Stimulated activated naive CD8-positive, alpha-beta T cell treated with anti-CD3 and anti-CD28 coated beads, Interleukin-15, Interleukin-2, amounts not matched to agents 100 U/mL and 50 U/mL, for 24 hours (primary cell): ENCODE results near the gene MACIR.

ENCODE experiments used
- ATAC-seq: fragments of 150-1000 bp; cut with Tn5 transposase; one replicate; pipeline ENCODE4 v1.10.0; 2021
- DNase-seq: peaks from one replicate; pipeline ENCODE4 v3.0.0; 2021

The MACIR gene

DNA sequence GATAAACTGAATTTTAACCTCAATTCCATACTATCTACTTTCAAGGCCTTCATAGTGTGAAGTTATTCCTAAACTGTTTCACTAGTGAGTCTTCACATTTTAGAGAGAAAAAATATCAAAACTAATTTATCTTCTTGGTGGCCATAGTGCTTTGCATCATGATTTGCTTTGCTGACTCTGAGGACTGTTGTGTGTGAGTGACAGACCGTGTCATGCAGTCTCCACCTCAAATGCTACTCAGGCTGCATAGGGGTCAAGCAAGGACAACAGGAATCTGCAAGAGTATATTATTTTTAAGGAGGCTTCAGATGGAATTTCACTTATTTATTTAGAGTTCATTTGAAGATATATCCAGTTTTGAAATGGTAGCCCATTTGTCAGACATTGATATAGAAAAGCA is 34.5 kb downstream of the MACIR start:
- DNase-seq (no peak), ATAC-seq (no peak)

DNA sequence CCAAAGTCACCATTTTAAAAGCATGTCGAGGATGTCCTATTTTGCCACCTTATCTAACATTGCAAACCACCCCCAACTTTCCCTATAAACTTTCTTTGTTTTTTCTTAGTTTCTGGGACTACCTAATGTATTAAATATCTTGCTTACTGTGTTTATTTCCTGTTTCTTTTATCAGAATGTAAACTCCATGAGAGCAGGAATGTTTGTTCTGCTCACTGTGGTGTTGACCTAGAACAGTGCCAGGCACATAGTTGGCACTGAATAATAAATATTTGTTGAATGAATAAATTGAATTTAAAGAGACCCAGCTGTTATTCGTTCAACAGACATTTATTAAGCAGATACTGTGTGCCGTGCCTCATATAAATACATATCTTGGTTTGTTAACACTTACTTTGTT is 35.2 kb downstream of the MACIR start:
- DNase-seq: no peak

DNA sequence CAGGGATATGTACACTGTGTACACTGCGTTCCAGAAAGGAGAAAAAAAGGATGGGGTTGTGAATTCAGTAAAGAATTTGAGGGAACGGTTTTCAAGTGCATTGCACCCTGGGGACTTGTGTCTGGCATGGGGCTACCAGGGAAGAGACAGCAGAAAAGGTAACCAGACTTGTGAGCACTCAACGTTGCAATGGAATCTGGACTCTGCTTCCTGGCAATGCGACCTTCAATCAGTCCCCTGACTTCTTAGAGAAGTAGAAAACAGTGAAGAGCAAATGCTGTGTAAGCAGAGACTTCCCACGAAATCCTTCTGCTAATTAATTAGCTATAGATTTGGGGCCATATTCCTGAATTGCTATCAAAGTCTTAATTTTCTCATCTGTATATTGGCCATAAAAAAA is 36.3 kb downstream of the MACIR start:
- DNase-seq (no peak), ATAC-seq (no peak)

More for the DNA sequence above, 35.2 kb downstream of the MACIR start:
- ATAC-seq: no peak

DNA sequence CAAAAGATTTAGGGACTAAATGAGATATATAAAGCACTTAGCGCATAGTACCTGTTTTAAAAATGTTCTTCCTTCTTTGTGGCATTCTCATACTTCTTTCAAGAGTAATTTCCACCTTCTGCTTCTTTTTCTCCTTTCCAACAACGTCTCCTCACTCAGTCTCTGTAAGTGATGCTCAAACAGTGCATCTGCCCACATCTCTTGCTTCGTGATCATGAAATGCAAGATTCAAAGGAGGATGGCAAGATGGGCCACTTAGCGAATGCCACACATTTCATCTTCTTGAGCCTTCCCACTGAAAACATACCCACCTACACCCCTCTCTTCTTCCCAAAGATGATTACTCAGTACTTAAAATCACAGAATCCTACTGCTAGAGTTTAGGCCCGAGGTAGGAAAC is 36.9 kb downstream of the MACIR start:
- no peak for DNase-seq
- no peak for ATAC-seq

DNA sequence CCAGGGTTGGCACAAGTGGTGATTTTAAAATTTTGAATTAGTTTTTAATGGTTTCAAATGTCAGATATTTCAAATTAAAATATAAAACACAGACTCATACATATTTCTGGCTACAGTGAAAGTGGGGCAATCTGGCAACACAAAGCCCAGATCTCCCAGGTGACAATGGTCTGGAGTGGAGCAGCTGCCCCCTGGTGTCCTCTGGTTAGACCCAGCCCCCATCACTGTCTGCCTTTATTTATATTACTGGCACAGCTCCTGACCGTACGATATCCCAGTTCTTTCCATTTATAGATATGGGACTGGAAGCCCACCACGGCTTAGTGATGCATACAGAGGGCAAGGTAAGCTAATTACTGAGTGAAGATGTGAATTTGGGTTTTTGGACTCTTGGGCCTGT is 37.3 kb downstream of the MACIR start:
- DNase-seq (no peak), ATAC-seq (no peak)

DNA sequence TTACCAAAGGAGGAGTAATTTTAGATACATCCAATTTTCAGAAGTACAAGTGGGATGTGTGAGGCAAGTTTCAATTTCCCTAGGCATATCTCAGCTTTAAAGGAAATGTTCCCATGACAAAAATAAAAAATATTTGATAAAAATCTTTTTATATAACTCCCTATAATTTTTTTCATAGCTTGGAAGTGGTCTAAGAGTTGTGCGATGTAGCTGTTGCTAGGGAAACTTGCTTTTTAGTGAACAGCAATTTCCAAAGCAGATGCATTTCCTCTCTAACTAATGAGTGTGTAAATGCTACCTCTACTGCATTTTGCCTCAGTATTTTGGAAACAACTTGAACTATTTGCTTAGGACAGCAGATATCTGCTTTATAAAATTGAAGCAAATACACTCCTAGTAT is 39.6 kb downstream of the MACIR start:
- ATAC-seq (no peak), DNase-seq (no peak)

DNA sequence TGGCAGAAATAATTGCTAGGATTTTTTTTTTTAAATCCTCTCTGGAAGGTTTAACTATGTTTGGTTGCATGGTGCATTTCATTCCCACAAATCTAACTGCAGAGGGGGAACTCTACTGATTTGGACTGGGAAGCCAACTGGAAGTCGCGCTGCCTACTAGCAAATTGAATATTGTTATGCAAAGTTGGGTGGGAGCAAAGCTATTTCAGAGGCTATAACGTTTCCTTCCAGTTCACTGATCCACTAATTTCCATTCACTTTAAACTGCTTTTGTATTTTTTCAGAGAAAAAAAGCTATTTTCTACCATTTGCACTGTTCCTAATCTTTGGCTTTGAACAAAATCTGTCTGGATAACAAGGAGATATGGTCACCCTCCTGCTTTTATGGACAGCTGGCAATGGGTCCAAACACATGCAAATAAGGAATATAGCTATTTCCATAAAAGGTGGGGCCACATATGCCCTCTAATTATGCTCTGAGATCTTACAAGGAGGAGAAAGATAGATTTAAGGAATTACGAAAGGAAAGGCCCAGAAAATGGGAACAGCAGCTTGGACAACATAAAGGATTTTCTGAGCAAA is 40.1 kb downstream of the MACIR start:
- DNase-seq: no peak
- ATAC-seq: no peak

DNA sequence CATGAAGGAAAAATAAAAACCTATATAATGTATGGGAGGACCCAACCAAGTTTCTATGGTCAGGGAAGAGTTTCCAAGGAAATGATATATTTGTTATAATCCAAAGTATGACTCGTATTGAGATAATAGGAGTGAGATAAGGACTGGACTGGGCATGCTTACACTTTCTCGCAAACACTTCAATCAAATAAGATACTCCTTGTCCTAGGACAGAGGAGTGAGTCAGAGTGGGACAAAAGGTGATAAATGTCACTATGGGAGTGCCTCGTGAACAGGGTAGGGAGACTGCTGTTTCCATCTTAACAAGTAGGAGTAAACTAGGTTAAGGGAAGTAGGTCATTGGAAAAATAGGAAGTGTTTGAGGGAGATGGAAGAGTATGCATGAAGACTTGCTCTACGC is 47.2 kb downstream of the MACIR start:
- DNase-seq (no peak), ATAC-seq (no peak)

DNA sequence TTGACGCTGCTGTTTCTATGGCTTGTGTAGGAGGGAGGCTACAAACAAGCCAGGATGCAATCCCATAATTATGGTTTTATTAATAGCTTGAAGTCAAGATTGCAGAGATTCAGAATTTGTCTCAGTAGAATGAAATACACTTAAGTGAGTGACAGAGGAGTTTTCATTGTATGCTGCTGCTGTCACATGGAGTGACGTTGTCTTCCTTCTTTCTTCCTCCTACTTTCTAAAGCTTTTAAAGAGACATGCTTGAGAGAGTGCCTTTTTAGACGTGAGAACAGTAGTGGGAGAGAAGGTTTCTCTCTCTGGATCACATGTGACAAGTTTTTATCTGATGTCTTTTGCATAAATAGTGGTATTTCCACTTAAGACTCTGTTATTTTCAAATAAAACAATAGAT is 48.9 kb downstream of the MACIR start:
- ATAC-seq (no peak), DNase-seq (no peak)

DNA sequence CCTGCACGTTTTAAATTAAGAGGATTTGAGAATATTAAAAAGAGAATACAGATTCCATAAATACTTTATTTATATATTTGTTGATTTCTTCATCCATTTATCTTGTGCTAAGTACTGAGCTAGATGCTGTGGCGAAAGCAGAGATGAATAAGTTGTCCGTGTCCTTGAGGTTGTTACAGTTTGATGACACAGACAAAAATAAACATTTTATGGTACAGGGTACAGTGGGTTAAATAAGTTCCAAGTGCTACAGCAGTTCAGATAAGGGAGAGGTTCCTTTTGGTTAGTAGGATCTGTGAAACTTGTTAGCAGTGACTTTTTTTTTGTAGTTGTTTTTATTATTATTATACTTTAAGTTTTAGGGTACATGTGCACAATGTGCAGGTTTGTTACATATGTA is 50.2 kb downstream of the MACIR start:
- ATAC-seq (no peak), DNase-seq (no peak)

DNA sequence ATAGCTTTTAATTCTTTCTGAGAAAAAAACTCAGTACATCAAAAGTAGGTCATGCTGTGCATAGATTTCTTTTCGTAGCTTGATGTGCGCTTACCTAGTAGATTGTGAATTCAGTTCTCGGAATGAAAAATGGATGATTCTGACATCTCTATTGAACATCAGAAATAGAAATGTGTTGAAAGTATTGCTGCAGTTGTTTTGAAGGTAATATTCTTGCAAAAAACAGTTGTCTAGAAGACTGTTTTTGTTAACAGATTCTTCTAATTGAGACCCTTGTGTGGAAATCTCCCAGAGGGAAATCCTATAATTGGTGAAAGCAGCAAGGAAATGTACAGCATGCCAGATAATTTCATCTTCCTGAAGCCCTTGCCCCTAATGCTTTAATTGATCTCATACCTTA is 54.5 kb downstream of the MACIR start:
- DNase-seq: no peak
- no peak for ATAC-seq

DNA sequence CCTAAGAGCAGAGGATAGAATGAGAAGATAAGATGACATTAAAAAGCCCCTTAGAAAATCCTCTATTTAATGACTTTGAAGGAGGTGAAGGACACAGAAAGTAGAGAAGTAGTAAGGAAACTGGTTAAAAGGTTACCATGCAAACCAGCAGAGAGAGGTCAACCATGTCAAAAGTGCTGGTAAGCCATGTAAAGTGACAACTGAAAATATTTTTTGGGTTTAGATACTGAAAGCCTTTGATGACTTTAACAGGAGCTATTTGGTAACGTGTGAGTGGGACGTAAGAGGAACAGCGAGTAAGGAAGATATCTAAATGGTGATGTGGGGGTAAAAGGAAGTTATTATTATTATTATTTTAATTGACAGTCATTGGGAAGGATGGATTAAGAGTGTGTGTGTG is 56.9 kb downstream of the MACIR start:
- DNase-seq (no peak), ATAC-seq (no peak)

DNA sequence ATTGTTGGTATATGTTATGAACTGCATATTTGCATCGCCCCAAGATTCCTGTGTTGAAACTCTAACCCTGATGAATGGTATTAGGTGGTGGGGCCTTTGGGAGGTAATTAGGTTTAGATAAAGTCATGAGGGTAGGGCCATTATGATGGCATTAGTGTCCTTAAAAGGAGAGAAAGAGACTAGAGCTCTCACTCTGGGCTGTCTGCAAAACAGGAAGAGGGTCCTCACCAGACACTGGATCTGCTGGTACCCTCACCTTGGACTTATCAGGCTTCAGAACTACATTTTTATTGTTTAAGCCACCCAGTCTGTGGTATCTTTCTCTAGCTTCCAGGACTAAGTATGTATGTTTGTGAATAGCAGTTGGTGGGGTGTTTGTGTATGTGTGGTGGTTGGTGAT is 68.9 kb downstream of the MACIR start:
- ATAC-seq: no peak

DNA sequence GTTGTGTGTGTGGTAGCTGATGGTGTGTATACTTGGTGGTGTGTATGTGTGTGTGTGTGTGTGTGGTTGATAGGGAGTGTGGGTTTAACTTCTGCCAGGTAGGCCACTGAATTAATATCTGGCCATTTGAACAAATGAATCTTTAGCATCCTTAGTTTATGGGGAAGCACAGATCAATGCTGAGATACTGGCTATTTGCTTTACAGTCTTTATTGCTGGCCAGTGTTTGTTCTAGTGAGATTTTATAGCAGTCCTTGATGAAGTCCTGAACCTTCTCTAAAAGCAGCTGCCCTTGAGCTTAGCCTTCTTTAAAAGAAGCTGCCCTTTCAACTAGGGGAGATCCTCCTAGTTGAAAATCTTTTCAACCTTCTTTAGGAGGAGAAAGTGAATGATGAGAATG is 69.3 kb downstream of the MACIR start:
- DNase-seq (no peak), ATAC-seq (no peak)

More for the DNA sequence above, 68.9 kb downstream of the MACIR start:
- DNase-seq: no peak
